Left lobe of liver (tissue), 2 donors: Measurements from ENCODE around the gene BPTF. TPM values are rescaled to one million over a fixed set of nuclear protein-coding genes. Genes with fewer than 3 reads are reported as not detected.
"Not testable (repeated sequence)": the region's sequence is repeated elsewhere in the genome, so short reads cannot be mapped to it uniquely, and the experiment has no call there.

Source experiments
- ATAC-seq: fragments of 200-7000 bp; cut with Tn5 transposase; one replicate; pipeline ENCODE4 v1.9.1; 2020; ENCODE audit warnings: mild to moderate bottlenecking, moderate library complexity
- DNase-seq: peaks from one replicate; pipeline ENCODE4 v3.0.0-alpha.2; 2020; ENCODE audit warnings: low spot score
- total RNA-seq: library from RNA; stranded (reverse); gene quantifications from one replicate; pipeline ENCODE4 v1.2.1, GENCODE V29; 2021
- donor health status: DM: no; HTN: no; CAD: no; lungs with moderate emphysema.
- donor health status: DM: no; HTN: yes; CAD: no.

BPTF gene
- total RNA-seq, 1 donor from 2014 or later, result 29.7 TPM

GRCh38 chr17:67833946-67834631 lies 8.8 kb downstream of the BPTF start:
- ATAC-seq (no peak), DNase-seq (no peak)

DNA sequence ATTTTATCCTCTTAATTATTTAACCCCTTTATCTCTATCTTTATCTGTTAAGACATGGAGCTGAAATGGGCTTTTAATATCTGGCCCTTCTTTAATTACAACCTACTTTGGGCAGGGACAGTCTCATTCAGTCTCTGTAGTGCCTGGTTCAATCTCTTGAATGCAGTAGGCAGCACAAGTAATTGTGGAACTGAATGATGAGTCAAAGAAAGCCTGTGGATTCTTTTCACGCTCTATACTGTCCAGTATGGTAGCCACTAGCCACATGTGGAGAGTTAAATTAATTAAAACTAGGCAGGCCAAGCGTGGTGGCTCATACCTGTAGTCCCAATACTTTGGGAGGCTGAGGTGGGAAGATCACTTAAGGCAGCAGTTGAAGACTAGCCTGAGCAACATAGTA lies 9.3 kb downstream of the BPTF start:
- ATAC-seq (no peak), DNase-seq (no peak)

DNA sequence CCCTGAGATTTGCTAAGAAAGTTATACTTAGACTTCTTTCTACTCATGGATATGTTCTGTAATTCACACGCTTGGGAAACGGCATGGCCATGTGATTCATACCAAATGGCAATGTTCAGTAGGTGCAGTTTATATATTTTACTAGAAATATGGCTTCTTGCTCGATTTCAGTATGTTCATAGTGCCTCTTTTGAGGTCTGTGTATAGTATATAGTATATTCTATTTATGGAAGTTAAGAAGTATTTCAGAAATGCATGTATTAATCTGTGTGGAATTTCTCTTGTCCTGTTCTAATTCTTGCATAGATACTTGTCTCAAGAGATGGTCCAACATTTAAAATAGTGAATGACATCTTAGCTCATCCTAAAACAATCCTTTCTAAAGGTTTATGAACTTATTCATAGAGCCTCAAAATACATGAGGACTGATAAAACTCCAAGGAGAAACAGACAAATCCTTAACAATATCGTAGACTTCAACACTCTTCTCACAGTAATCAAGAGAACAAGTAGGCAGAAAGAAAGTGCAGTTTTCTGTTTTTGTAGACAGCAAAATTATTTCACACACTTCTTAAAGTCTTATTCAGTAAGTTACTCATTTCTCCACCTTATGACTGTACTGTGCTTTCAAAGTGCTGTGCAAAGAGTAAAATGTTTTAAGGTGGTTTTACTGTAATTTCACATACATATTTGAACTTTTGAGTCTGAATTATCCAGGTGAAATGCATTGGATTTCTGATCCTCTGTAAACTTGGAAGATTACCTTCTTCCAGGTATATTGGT lies 11.1 kb downstream of the BPTF start:
- DNase-seq (no peak), ATAC-seq (no peak)

DNA sequence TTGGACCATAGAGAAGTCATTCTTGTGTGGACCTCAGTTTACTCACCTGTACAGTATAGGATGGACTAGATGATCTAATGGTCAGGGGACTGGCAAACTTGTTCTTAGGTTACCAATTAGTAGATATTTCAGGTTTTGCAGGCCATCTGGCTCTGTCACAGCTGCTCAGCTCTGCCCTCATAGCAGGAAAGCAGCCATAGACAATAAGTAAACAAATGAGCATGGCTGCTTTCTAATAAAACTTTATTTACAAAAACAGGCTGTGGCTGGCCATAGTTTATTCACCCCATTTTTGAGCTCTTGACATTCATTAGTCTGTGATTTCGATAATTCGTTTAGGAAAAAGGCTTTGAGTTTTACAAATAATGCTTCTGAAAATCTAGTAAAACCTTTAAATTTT lies 12.7 kb downstream of the BPTF start:
- DNase-seq, result no peak
- no peak for ATAC-seq

- DNase-seq (no peak), ATAC-seq (no peak)
Observed at GRCh38 chr17:67838538-67838937, 13.2 kb downstream of the BPTF start.

- ATAC-seq (no peak), DNase-seq (no peak)
Observed at GRCh38 chr17:67841992-67842391, 16.7 kb downstream of the BPTF start.

DNA sequence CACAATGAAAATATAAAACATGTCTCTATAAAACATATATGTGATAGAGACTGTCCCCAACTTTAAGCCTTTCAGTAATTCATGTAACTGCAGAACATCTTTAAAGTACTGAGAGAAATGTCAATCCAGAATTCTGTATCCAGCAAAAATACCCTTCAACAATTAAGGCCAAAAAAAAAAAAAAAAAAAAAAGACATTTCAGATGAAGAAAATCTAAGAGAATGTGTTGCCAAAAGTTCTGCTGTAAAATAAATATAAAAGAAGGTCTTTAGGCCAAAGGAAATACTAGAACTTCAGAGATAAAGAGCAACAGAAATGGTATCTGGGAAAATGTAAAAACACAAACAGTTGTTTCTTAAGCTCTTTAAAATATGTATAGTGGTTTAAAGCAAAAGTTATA lies 17.3 kb downstream of the BPTF start:
- no peak for ATAC-seq
- no peak for DNase-seq

GRCh38 chr17:67845374-67845773 lies 20.1 kb downstream of the BPTF start:
- ATAC-seq (no peak), DNase-seq (no peak)

DNA sequence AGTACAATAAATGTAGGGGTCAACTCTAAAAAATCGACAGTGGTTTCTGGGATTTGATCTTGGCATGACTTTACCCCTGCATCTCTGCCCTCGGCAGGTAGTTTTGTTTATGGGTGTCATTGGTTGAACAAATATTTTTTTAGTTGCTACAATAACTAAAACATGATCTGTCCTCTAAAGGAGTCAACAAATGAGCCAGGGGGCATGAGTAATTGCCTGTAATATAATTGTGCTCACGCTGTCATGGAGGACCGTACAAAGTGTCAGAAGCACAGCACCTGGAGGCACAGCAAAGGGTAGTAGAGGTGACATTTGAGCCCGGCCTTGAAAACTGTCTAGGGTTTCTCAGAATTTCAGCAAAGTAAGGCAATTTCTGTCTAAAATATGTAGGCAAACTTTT lies 22.9 kb downstream of the BPTF start:
- not testable (repeated sequence) for ATAC-seq

DNA sequence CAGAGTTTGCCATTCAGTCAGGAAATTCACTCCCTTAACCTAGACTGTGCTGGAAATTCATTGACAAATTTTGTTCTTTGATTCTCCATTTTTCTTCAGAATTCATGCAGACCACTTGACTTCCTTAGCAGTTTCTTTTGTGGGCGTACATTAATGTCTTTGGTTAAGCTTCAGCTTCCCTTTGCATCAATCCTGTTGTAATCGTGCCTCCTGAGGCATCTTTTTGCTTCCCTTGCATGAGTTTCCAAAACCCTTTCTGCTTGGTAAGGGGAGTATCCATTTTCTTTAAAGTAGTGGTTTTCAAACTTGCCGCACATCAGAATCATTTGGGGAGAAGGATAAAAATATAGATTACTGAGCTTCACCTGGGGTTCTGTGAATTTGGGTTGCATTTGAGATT lies 23.5 kb downstream of the BPTF start:
- DNase-seq, ATAC-seq: not testable (repeated sequence)

More for the DNA sequence above, 22.9 kb downstream of the BPTF start:
- not testable (repeated sequence) for DNase-seq

GRCh38 chr17:67850991-67851631 lies 25.8 kb downstream of the BPTF start:
- DNase-seq (no peak), ATAC-seq (peak; percentile 62)

- DNase-seq (no peak), ATAC-seq (no peak)
Observed at GRCh38 chr17:67853703-67854102, 28.4 kb downstream of the BPTF start.

GRCh38 chr17:67854378-67854777 lies 29.1 kb downstream of the BPTF start:
- no peak for DNase-seq
- ATAC-seq, result no peak

GRCh38 chr17:67855504-67856324 lies 30.4 kb downstream of the BPTF start:
- ATAC-seq (no peak), DNase-seq (no peak)

- DNase-seq, ATAC-seq: not testable (repeated sequence)
Observed at GRCh38 chr17:67856402-67856801, 31.1 kb downstream of the BPTF start.

DNA sequence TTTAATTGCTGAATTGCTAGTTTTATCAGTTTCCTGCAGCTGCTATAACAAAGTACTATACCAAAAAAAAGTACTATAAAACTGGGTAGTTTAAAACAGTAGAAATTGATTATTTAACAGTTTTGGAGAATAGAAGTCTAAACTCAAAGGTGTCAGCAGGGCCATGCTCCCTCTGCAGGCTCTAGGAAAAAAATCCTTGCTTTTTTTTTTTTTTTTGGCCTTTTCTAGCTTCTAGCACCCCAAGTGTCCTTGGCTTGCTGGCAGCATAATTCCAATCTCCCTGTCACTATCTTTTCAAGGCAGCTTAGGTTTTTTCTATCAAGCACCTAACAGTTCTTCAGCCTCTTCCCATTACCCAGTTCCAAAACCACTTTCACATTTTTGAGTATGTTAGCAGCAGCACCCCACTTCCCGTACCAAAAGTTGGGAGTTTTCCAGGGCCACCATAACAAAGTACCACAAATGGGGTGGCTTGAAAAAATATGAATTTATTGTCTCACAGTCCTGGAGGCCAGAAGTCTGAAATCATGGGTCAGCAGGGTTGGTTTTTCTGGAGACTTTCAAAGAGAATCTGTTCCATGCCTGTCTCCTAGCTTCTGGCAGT lies 37.4 kb downstream of the BPTF start:
- DNase-seq (no peak), ATAC-seq (no peak)

DNA sequence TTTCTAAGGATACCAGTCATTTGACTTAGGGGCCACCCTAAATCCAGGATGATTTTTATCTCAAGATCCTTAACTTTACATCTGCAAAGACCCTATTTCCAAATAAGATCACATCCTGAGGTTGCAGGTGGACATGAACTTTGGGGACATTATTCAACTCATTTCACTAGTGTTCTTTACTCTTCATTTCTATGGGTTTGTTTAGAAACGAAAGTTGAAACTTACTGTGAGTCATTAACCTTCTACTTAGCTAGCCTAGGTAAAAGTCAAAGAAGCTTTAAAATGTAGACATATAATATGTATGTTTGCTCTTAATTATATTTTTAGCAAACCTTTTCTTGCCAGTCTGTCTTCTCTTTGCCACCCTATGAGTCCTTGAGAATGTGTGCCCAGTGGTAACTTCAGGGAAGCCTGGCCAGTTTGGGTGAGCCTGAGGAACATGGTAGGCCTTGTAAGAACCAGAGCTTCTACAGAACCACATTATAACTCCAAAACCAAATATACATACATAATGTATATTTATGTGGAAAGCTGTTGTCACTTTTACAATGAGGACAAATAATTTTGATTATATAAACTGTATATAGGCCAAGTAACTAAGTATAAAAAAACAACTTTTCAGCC lies 38.4 kb downstream of the BPTF start:
- DNase-seq (no peak), ATAC-seq (no peak)

DNA sequence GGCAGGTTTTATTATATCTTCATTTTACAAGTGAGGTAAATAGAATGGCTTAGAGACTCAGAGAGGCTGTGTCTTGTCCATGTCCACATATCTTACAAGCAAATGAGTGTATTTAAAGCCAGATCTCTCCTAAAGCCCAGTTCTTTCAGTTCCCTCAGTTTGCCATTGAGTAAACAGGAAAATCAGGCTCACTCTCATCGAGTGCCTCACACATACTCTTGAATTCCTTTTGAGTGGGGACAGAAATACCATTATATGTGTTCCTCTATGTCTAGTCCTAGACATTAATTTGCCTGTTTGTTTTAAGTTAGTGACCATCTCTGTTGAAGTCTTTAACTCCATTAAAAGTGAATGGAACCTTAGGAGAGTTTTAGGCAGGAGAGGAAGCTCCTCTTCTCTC lies 40.1 kb downstream of the BPTF start:
- DNase-seq (no peak), ATAC-seq (no peak)

GRCh38 chr17:67867591-67867990 lies 42.3 kb downstream of the BPTF start:
- ATAC-seq, result no peak

DNA sequence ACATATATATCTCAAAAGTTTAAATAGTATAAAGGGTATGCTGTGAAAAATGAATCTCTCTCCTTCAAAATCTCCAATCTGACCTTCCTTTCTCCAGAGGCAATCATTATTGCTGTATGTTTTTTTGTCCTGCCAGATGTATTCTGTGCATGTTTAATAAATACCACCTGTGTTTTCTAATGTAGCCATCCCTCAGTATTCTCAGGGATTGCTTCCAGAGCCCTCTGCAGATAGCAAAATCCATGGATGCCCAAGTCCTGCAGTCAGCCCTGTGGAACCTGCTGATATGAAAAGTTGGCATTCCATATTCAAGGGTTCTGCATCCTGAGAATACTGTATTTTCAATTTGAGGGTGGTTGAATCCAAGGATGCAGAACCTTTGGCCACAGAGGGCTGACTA lies 42.9 kb downstream of the BPTF start:
- DNase-seq, result no peak
- ATAC-seq, result no peak

More at GRCh38 chr17:67867591-67867990, 42.3 kb downstream of the BPTF start:
- no peak for DNase-seq
